Karpas-422 (cell line): ENCODE results near the gene ACAP2. TPM values are rescaled to one million over a fixed set of nuclear protein-coding genes. Genes with fewer than 3 reads are reported as not detected.

Source experiments
- DNase-seq: peaks from one replicate; pipeline ENCODE4 v3.0.0-alpha.2; 2015
- H2AFZ ChIP-seq: fragments of 200-600 bp; sonication (generic); 2 replicates; pipeline ENCODE4 v1.6.1; 2014; ENCODE audit warnings: antibody characterized with exemption, low read length, mixed read lengths
- H3K27ac ChIP-seq: fragments of 200-600 bp; sonication (generic); 2 replicates; pipeline ENCODE4 v1.5.1; 2014; ENCODE audit warnings: mild to moderate bottlenecking, low read length, moderate library complexity
- H3K27me3 ChIP-seq: fragments of 200-600 bp; sonication (generic); 2 replicates; pipeline ENCODE4 v1.6.1; 2014; ENCODE audit warnings: low read length, mixed read lengths
- H3K36me3 ChIP-seq: fragments of 200-600 bp; sonication (generic); 2 replicates; pipeline ENCODE4 v1.6.1; 2014; ENCODE audit warnings: low read length, mixed read lengths; ENCODE audit not compliant: insufficient read depth
- H3K4me1 ChIP-seq: fragments of 200-600 bp; sonication (generic); 2 replicates; pipeline ENCODE4 v1.6.1; 2014; ENCODE audit warnings: mild to moderate bottlenecking, low read length, mixed read lengths
- H3K4me2 ChIP-seq: fragments of 200-600 bp; sonication (generic); 2 replicates; pipeline ENCODE4 v1.6.1; 2014; ENCODE audit warnings: low read length, low read depth, mild to moderate bottlenecking; ENCODE audit not compliant: poor library complexity, severe bottlenecking
- H3K4me3 ChIP-seq: fragments of 200-600 bp; sonication (generic); 2 replicates; pipeline ENCODE4 v1.5.1; 2014; ENCODE audit warnings: mild to moderate bottlenecking, antibody characterized with exemption, low read length, mixed read lengths
- H3K79me2 ChIP-seq: fragments of 200-600 bp; sonication (generic); 2 replicates; pipeline ENCODE4 v1.6.1; 2014; ENCODE audit warnings: mild to moderate bottlenecking, low read length, mixed read lengths
- H3K9ac ChIP-seq: fragments of 200-600 bp; sonication (generic); 2 replicates; pipeline ENCODE4 v1.6.0; 2014; ENCODE audit warnings: low read length
- H3K9me2 ChIP-seq: fragments of 200-600 bp; sonication (generic), shearing (Covaris generic); replicated peaks from 2 replicates; pipeline ENCODE4 v1.6.0; 2014; ENCODE audit warnings: mild to moderate bottlenecking, low read length, moderate library complexity; ENCODE audit not compliant: insufficient read depth
- H3K9me3 ChIP-seq: fragments of 300-700, 200-600 bp; sonication (generic); 2 replicates; pipeline ENCODE4 v1.6.1; 2014; ENCODE audit warnings: low read length, mixed read lengths
- H4K20me1 ChIP-seq: fragments of 200-600 bp; sonication (generic); 2 replicates; pipeline ENCODE4 v1.6.1; 2014; ENCODE audit warnings: mild to moderate bottlenecking, antibody characterized with exemption, low read length, low read depth; ENCODE audit not compliant: insufficient read depth
- total RNA-seq: library from RNA; depleted of rRNA; stranded (reverse); fragments of >200 nt; shearing (Covaris generic); gene quantifications from 2 replicates; pipeline ENCODE4 v1.2.3, GENCODE V29; 2014; ENCODE audit warnings: low replicate concordance

The ACAP2 gene
- total RNA-seq, 1 experiment from 2014 or later, result 260 TPM

- no peaks in the 10 kb centered on the region for H3K79me2 ChIP-seq
- H3K36me3 ChIP-seq, result no peaks in the 10 kb centered on the region
- DNase-seq, result no peak
Measured at GRCh38 chr3:195241592-195242355, 201.0 kb downstream of the ACAP2 start.

GRCh38 chr3:195240939-195241338, 201.9 kb downstream of the ACAP2 start:
- no peak for DNase-seq
- Histone ChIP-seq H4K20me1 (peaks cover 27% of the 10 kb centered on the region; the same call in 1 of the 2 replicates), H3K9ac (no peak overlapping the region), H3K36me3 (no peaks in the 10 kb centered on the region), H3K27me3 (no peaks in the 10 kb centered on the region), H3K4me1 (no peaks in the 10 kb centered on the region), H3K4me2 (no peak overlapping the region), H3K79me2 (no peaks in the 10 kb centered on the region), H3K4me3 (no peak overlapping the region), H3K27ac (no peak overlapping the region), H2AFZ (no peak overlapping the region), H3K9me2 (no peaks in the 10 kb centered on the region), H3K9me3 (no peaks in the 10 kb centered on the region)

More at GRCh38 chr3:195241592-195242355, 201.0 kb downstream of the ACAP2 start:
- Histone ChIP-seq H3K9ac (no peak overlapping the region), H3K9me3 (no peaks in the 10 kb centered on the region), H3K4me2 (no peak overlapping the region), H3K9me2 (no peaks in the 10 kb centered on the region), H2AFZ (no peak overlapping the region), H3K4me3 (no peak overlapping the region), H4K20me1 (peaks cover 27% of the 10 kb centered on the region; the same call in 1 of the 2 replicates), H3K27me3 (no peaks in the 10 kb centered on the region), H3K4me1 (no peaks in the 10 kb centered on the region), H3K27ac (no peak overlapping the region)

GRCh38 chr3:195240171-195240701, 202.6 kb downstream of the ACAP2 start:
- Histone ChIP-seq H3K36me3 (no peaks in the 10 kb centered on the region), H3K4me3 (no peak overlapping the region), H3K9ac (no peak overlapping the region), H2AFZ (no peak overlapping the region), H3K9me2 (no peaks in the 10 kb centered on the region), H3K4me1 (no peaks in the 10 kb centered on the region), H3K79me2 (no peaks in the 10 kb centered on the region), H4K20me1 (peaks cover 27% of the 10 kb centered on the region; the same call in 1 of the 2 replicates), H3K4me2 (no peak overlapping the region), H3K27me3 (no peaks in the 10 kb centered on the region), H3K9me3 (no peaks in the 10 kb centered on the region), H3K27ac (no peak overlapping the region)
- DNase-seq, result no peak

- Histone ChIP-seq H3K79me2 (no peaks in the 10 kb centered on the region), H3K27me3 (no peaks in the 10 kb centered on the region), H3K9ac (no peak overlapping the region), H3K4me3 (no peak overlapping the region), H3K9me2 (no peaks in the 10 kb centered on the region), H3K4me2 (no peak overlapping the region), H3K4me1 (no peaks in the 10 kb centered on the region), H3K36me3 (no peaks in the 10 kb centered on the region), H3K9me3 (no peaks in the 10 kb centered on the region), H2AFZ (no peak overlapping the region), H3K27ac (no peak overlapping the region), H4K20me1 (peaks cover 26% of the 10 kb centered on the region; the same call in 1 of the 2 replicates)
- no peak for DNase-seq
Measured at GRCh38 chr3:195239121-195239520, 203.7 kb downstream of the ACAP2 start.

GRCh38 chr3:195238586-195239118, 204.2 kb downstream of the ACAP2 start:
- H3K9me2 ChIP-seq, result no peaks in the 10 kb centered on the region
- no peaks in the 10 kb centered on the region for H3K79me2 ChIP-seq
- DNase-seq, result no peak
- H3K4me3 ChIP-seq, result no peak overlapping the region
- no peaks in the 10 kb centered on the region for H3K36me3 ChIP-seq
- no peak overlapping the region for H3K4me2 ChIP-seq
- H3K27me3 ChIP-seq, result no peaks in the 10 kb centered on the region
- peaks cover 22% of the 10 kb centered on the region; the same call in 1 of the 2 replicates for H4K20me1 ChIP-seq
- no peak overlapping the region for H2AFZ ChIP-seq
- no peak overlapping the region for H3K27ac ChIP-seq
- H3K4me1 ChIP-seq, result no peaks in the 10 kb centered on the region
- H3K9me3 ChIP-seq, result no peaks in the 10 kb centered on the region
- H3K9ac ChIP-seq, result no peak overlapping the region

GRCh38 chr3:195238081-195238571, 204.7 kb downstream of the ACAP2 start:
- H3K9me3 ChIP-seq, result no peaks in the 10 kb centered on the region
- no peak overlapping the region for H3K4me3 ChIP-seq
- no peaks in the 10 kb centered on the region for H3K36me3 ChIP-seq
- H2AFZ ChIP-seq, result no peak overlapping the region
- no peaks in the 10 kb centered on the region for H3K9me2 ChIP-seq
- no peaks in the 10 kb centered on the region for H3K4me1 ChIP-seq
- H3K4me2 ChIP-seq, result no peak overlapping the region
- H4K20me1 ChIP-seq, result peaks cover 19% of the 10 kb centered on the region; the same call in 1 of the 2 replicates
- H3K79me2 ChIP-seq, result no peaks in the 10 kb centered on the region
- H3K9ac ChIP-seq, result no peak overlapping the region
- H3K27ac ChIP-seq, result no peak overlapping the region
- DNase-seq, result no peak
- H3K27me3 ChIP-seq, result no peaks in the 10 kb centered on the region

- DNase-seq, result no peak
- peaks cover 13% of the 10 kb centered on the region; the same call in 1 of the 2 replicates for H4K20me1 ChIP-seq
- H3K4me1 ChIP-seq, result no peaks in the 10 kb centered on the region
- no peaks in the 10 kb centered on the region for H3K36me3 ChIP-seq
- no peak overlapping the region for H3K4me3 ChIP-seq
- no peak overlapping the region for H2AFZ ChIP-seq
- H3K27ac ChIP-seq, result no peak overlapping the region
- H3K9me2 ChIP-seq, result no peaks in the 10 kb centered on the region
- no peaks in the 10 kb centered on the region for H3K27me3 ChIP-seq
- no peaks in the 10 kb centered on the region for H3K9me3 ChIP-seq
- no peak overlapping the region for H3K9ac ChIP-seq
- no peaks in the 10 kb centered on the region for H3K79me2 ChIP-seq
- H3K4me2 ChIP-seq, result no peak overlapping the region
Measured at GRCh38 chr3:195236801-195237570, 205.8 kb downstream of the ACAP2 start.
